Duodenal mucosa (tissue), 2 donors: ENCODE measurements around the gene GALNT18.

Experiments
- H3K27ac ChIP-seq: one replicate; pipeline ENCODE4 v1.7.0; 2013; ENCODE audit warnings: low read depth, low read length
- H3K27me3 ChIP-seq, 2 donors: one replicate each; pipeline ENCODE4 v1.7.0; 2013; ENCODE audit warnings: low read length in 2 of 2, control low read depth in 1 of 2; ENCODE audit not compliant: insufficient read depth in 2 of 2, control insufficient read depth in 1 of 2
- H3K36me3 ChIP-seq, 2 donors: one replicate each; pipeline ENCODE4 v1.7.0; 2013; ENCODE audit warnings: low read length in 2 of 2, control low read depth in 1 of 2; ENCODE audit not compliant: insufficient read depth in 2 of 2, control insufficient read depth in 1 of 2
- H3K4me1 ChIP-seq, 2 donors: one replicate each; pipeline ENCODE4 v1.7.0; 2013; ENCODE audit warnings: low read length in 2 of 2, control low read depth in 1 of 2; ENCODE audit not compliant: insufficient read depth in 2 of 2, control insufficient read depth in 1 of 2
- H3K4me3 ChIP-seq, 2 donors: one replicate each; pipeline ENCODE4 v1.7.0; 2013; ENCODE audit warnings: low read length in 2 of 2, low read depth in 1 of 2
- H3K9ac ChIP-seq, 2 donors: one replicate each; pipeline ENCODE4 v1.7.0; 2013; ENCODE audit warnings: low read length in 2 of 2, low read depth in 1 of 2
- H3K9me3 ChIP-seq, 2 donors: one replicate each; pipeline ENCODE4 v1.7.0; 2013; ENCODE audit warnings: low read length in 2 of 2, control low read depth in 1 of 2; ENCODE audit not compliant: control insufficient read depth in 1 of 2

Gene GALNT18

GRCh38 chr11:11535611-11536010, 86.2 kb downstream of the GALNT18 start:
- no peaks in the 10 kb centered on the region for H3K36me3 ChIP-seq
- no peak overlapping the region for H3K27ac ChIP-seq
- H3K4me3 ChIP-seq: no peak overlapping the region
- H3K27me3 ChIP-seq: no peaks in the 10 kb centered on the region
- no peaks in the 10 kb centered on the region for H3K4me1 ChIP-seq
- no peaks in the 10 kb centered on the region for H3K9me3 ChIP-seq
- no peak overlapping the region for H3K9ac ChIP-seq

DNA sequence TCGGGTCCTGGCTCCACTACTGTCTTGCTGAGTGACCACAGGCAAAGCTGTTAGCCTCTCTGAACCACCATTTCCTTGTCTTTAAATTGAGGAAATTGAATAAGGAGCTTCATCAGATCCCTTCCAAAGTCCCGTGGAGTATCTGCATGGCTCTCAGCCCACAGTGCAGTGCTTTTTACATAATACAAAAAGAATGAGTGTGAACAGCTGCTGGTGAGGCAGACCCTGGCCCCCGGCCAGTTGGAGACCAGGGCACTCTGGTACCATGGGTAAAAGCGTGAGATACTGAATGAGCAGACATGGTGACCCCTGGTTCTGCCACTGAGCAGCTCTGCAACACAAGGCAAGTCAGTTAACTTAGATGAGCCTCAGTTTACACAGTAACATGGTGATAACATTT, 86.8 kb downstream of the GALNT18 start:
- Histone ChIP-seq H3K27ac (no peak overlapping the region), H3K9ac (no peak overlapping the region), H3K4me3 (no peak overlapping the region), H3K27me3 (no peaks in the 10 kb centered on the region), H3K4me1 (no peaks in the 10 kb centered on the region), H3K9me3 (no peaks in the 10 kb centered on the region), H3K36me3 (no peaks in the 10 kb centered on the region)

DNA sequence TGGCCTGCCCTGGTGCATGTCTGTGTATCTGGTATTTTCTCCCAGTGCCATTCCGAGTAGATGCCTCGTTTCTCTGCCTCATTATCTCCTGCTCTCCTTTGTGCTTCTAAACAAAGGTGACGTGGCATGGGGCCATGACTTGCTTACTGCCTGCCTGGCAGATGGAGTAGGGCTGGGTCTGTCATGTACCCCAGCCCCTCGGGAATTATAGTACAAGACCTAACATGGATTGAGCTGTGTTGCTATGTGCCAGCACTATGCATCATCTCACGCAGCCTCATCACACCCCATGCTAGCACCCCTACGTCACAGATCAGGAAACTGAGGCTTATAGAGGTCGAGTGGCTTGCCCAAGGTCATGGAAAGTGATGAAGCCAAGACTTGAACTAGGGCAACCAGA, 88.1 kb downstream of the GALNT18 start:
- Histone ChIP-seq H3K27ac (no peak overlapping the region), H3K9me3 (no peaks in the 10 kb centered on the region), H3K4me3 (no peak overlapping the region), H3K4me1 (no peaks in the 10 kb centered on the region), H3K36me3 (no peaks in the 10 kb centered on the region), H3K27me3 (no peaks in the 10 kb centered on the region), H3K9ac (no peak overlapping the region)

- Histone ChIP-seq H3K9me3 (no peaks in the 10 kb centered on the region), H3K27ac (no peak overlapping the region), H3K27me3 (no peaks in the 10 kb centered on the region), H3K4me3 (no peak overlapping the region), H3K9ac (no peak overlapping the region), H3K36me3 (no peaks in the 10 kb centered on the region), H3K4me1 (no peaks in the 10 kb centered on the region)
Observed at GRCh38 chr11:11533057-11533456, 88.7 kb downstream of the GALNT18 start.

DNA sequence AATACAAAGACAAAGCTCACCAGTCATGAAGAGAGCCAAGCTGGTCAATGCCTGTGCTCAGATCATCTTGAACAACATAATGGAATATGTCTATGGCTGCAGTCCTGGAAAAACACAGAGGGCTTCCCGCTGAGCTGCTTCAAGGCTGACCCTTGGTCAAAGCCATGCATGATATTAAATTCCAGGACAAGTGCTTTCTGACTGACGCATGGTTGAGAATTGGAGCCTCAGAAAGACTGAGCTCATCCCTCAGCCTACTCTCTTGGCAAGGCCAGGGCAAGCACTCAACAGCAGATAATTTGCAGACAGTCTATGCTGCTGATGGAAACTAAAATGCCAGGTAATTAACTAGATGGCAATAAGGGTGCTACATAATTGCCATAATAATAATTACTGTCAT, 89.2 kb downstream of the GALNT18 start:
- Histone ChIP-seq H3K4me1 (no peaks in the 10 kb centered on the region), H3K27ac (no peak overlapping the region)

DNA sequence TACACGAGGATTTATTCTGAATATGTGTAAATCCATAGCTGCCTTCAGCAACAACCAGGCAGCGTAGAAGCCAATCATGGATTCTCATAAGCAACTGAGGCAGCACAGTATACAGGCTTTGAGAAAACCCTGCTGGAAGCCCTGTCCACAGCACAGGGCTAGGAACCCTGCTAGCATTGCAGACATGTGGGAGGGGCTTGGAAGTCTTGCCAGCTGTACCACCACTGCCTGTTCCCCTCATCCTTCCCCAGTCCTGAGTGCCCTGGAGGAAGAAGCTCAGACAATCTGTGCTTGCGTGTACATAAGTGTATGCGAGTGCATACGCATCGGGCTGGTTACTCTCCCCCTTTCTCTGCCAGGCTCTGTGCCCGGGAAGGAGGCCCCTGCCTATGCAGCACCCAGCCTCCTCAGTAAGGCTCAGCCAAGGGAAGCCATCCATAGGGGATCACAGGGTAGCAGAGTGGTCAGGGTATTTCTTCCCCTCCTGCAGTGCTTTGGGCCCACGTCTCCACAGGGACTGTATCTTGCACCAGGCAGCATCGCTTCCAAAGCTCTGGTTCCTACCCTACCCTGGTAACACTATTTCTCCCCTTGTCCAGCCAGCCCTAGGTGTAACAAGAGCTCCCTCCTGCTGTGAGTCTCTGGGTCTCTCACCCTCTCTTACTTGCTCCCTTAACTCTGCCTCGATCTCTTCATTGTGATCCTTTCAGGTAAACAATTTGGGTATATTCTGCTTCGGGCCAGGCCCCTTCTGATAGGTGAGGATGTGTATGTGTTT, 90.5 kb downstream of the GALNT18 start:
- no peak overlapping the region for H3K4me3 ChIP-seq
- H3K36me3 ChIP-seq: no peaks in the 10 kb centered on the region
- H3K9ac ChIP-seq: no peak overlapping the region
- no peak overlapping the region for H3K27ac ChIP-seq
- no peaks in the 10 kb centered on the region for H3K9me3 ChIP-seq
- H3K27me3 ChIP-seq: no peaks in the 10 kb centered on the region
- no peaks in the 10 kb centered on the region for H3K4me1 ChIP-seq

More for the DNA sequence above, 89.2 kb downstream of the GALNT18 start:
- Histone ChIP-seq H3K9ac (no peak overlapping the region), H3K4me3 (no peak overlapping the region), H3K9me3 (no peaks in the 10 kb centered on the region), H3K36me3 (no peaks in the 10 kb centered on the region), H3K27me3 (no peaks in the 10 kb centered on the region)

DNA sequence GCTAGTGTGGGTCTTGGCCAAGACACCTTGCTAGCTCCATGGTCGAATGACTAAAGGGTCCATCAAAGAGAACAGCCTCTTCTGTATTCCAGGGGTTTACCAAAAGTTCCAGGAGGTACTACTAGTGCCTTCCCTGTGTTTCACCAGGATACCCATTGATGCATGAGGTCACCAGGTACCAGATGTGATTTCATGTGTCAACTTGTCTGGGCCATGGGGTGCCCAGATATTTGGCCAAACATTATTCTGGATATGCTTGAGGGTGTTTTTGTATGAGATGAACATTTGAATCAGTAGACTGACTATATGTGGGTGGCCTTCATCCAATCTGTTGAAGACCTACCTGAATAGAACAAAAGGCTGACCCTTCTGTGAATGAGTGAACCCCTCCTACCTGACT, 92.8 kb downstream of the GALNT18 start:
- Histone ChIP-seq H3K4me1 (no peaks in the 10 kb centered on the region), H3K27me3 (no peaks in the 10 kb centered on the region), H3K36me3 (no peaks in the 10 kb centered on the region), H3K27ac (no peak overlapping the region), H3K9me3 (no peaks in the 10 kb centered on the region), H3K4me3 (no peak overlapping the region), H3K9ac (no peak overlapping the region)

- Histone ChIP-seq H3K9me3 (no peaks in the 10 kb centered on the region), H3K9ac (no peak overlapping the region), H3K4me1 (no peaks in the 10 kb centered on the region), H3K27me3 (no peaks in the 10 kb centered on the region), H3K27ac (no peak overlapping the region), H3K36me3 (no peaks in the 10 kb centered on the region), H3K4me3 (no peak overlapping the region)
Observed at GRCh38 chr11:11525283-11525682, 96.5 kb downstream of the GALNT18 start.

DNA sequence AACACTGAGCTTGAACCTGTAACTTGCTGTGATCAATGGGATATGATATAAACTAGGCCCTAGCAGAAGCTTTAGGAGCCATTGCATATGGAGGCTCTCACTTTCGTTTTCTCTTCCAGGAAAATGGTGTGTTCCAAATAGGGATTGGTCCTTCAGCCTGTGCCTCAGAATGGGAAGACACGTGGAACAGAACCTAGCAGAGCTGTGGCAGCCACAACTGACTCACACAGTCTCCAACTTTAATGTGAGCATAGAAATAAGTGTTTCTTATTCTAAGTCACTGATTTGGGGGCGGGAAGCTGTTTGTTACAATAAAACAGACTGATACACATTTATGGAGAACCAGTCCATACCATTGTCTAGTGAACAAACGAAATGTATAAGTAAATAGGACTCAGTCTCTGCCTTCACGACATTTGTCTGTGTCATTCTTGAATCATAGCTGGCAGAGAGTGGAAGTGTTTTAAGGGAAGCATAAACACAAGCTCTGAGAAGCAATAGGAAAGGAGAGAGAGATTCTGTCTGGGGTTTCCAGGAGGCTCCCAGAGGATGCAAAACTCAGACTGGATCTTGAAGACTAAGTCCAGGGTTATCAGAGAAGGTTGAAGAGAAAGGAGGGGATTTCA, 97.3 kb downstream of the GALNT18 start:
- Histone ChIP-seq H3K9ac (no peak overlapping the region), H3K27me3 (no peaks in the 10 kb centered on the region), H3K27ac (no peak overlapping the region), H3K4me3 (no peak overlapping the region), H3K4me1 (no peaks in the 10 kb centered on the region), H3K9me3 (no peaks in the 10 kb centered on the region), H3K36me3 (no peaks in the 10 kb centered on the region)

DNA sequence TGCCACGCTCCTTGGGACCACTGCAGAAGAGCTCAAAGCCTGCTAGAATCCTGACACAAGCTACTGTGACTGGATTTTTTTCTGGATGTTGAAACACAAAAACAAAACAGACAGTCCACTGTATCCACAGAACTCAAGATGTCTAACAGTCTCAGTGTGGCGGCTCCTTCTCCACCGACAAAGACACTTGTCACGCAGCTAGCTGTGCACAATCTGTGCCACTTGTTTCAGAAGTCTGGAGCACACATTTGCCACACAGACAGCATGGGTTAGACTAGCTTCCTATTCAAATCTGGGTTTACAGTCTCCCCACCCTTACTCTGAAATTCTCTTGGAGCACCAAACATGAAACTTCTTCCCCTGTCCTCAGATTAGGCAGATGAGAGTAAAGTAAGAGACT, 99.2 kb downstream of the GALNT18 start:
- H3K9ac ChIP-seq: no peak overlapping the region
- no peaks in the 10 kb centered on the region for H3K4me1 ChIP-seq
- no peak overlapping the region for H3K27ac ChIP-seq
- H3K36me3 ChIP-seq: no peaks in the 10 kb centered on the region
- H3K9me3 ChIP-seq: no peaks in the 10 kb centered on the region
- no peaks in the 10 kb centered on the region for H3K27me3 ChIP-seq
- no peak overlapping the region for H3K4me3 ChIP-seq
